Neural crest cell (in vitro differentiated cells): ENCODE data around the gene PRIM2. TPM values are rescaled to one million over a fixed set of nuclear protein-coding genes. Genes with fewer than 3 reads are reported as not detected.
"Not testable (repeated sequence)": the region's sequence is repeated elsewhere in the genome, so short reads cannot be mapped to it uniquely, and the experiment has no call there.

Source experiments
- DNase-seq: peaks from one replicate; pipeline ENCODE4 v3.0.0; 2021; ENCODE audit warnings: low read depth, mixed read lengths, low spot score
- H3K27ac Mint-ChIP-seq: one replicate; pipeline ENCODE4 v1.8.0; 2021; ENCODE audit warnings: mild to moderate bottlenecking, mixed read lengths; ENCODE audit not compliant: unreplicated experiment
- H3K27me3 Mint-ChIP-seq: 2 replicates; pipeline ENCODE4 v1.8.0; 2021; ENCODE audit warnings: low read depth, mild to moderate bottlenecking, mixed read lengths
- H3K36me3 Mint-ChIP-seq: 2 replicates; pipeline ENCODE4 v1.8.0; 2021; ENCODE audit warnings: low read depth, mild to moderate bottlenecking, mixed read lengths
- H3K4me1 Mint-ChIP-seq: 2 replicates; pipeline ENCODE4 v1.8.0; 2021; ENCODE audit warnings: mixed read lengths
- H3K4me3 Mint-ChIP-seq: one replicate; pipeline ENCODE4 v1.8.0; 2021; ENCODE audit warnings: mild to moderate bottlenecking, mixed read lengths
- H3K9me3 Mint-ChIP-seq: 2 replicates; pipeline ENCODE4 v1.8.0; 2021; ENCODE audit warnings: mixed read lengths
- long read RNA-seq: library from polyadenylated mRNA; unstranded; transcript quantifications from one replicate; pipeline ENCODE4 v2.0.0, GENCODE V29; 2020
- total RNA-seq: library from RNA; stranded (reverse); gene quantifications from 2 replicates; pipeline ENCODE4 v1.2.1, GENCODE V29; 2021
- TF ChIP-seq, protein P1 (sequence below): fragments of 200-600 bp; sonication (generic); conservative IDR thresholded peaks from 2 replicates; pipeline ENCODE4 v1.5.0; 2021; ENCODE audit warnings: antibody characterized with exemption, mild to moderate bottlenecking

Gene PRIM2
- total RNA-seq, result 35.6 and 36.2 TPM in 2 replicates
- long read RNA-seq, transcript PRIM2-203 (7 exons, 2,197 nt), result minor isoform, 5 of 171 reads
- long read RNA-seq, transcript PRIM2-207 (14 exons, 2,308 nt), result major isoform, 136 of 171 reads
- long read RNA-seq, partial matches to known transcripts, result 4 of 171 reads
- long read RNA-seq, other reads (novel, unspliced or antisense), result 26 of 171 reads

DNA sequence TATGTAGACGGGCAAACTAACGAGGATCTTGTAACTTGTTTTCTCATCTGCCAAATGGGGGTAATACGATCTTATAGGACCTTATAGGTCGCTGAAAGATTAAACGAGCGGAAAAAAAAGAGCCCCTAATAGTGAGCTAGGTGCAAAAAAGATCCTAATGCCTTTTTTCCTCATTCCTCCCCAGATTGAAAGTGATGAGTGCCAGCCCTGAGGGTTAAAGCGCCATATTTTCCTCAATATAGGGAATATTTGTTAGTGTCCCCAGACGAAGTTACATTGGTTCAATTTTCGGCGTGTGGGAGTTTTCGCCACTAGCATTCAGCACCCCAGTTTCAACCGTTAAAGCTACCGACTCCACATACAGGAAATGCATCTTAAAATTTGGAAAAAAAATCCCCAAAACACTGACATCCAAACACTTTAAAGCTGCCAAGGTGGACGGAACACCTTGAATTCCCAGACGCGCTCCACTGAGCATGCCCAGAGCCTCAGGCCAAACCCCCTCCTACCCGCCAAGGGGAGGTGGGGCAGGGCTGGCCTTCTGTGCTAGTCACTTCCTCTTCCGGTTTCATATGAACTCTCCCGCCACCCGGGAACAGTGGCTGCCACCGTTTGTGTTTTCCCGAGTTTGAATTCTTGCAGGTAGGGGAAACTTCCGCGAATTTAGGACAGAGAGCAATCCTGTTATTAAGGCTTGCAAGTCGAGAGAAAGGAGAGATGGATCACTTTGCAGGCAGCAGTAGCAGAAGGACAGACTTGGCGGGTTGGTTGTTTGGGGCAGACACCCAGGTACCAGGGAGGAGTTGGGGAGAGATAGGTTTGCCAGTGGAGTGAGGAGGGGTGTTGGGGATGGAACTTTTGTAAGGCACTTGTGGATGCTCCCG, at the start of gene PRIM2:
PRIM2 (plus strand) TSS at position 571 of the 884 bp plus-strand sequence. CDS start 816 bp downstream, outside the sequence.
- no peaks in the 10 kb centered on the region for H3K27me3 Mint-ChIP-seq
- TF ChIP-seq, protein P1, sequence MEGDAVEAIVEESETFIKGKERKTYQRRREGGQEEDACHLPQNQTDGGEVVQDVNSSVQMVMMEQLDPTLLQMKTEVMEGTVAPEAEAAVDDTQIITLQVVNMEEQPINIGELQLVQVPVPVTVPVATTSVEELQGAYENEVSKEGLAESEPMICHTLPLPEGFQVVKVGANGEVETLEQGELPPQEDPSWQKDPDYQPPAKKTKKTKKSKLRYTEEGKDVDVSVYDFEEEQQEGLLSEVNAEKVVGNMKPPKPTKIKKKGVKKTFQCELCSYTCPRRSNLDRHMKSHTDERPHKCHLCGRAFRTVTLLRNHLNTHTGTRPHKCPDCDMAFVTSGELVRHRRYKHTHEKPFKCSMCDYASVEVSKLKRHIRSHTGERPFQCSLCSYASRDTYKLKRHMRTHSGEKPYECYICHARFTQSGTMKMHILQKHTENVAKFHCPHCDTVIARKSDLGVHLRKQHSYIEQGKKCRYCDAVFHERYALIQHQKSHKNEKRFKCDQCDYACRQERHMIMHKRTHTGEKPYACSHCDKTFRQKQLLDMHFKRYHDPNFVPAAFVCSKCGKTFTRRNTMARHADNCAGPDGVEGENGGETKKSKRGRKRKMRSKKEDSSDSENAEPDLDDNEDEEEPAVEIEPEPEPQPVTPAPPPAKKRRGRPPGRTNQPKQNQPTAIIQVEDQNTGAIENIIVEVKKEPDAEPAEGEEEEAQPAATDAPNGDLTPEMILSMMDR, result no peak
- H3K4me3 Mint-ChIP-seq, result peak within 1 kb of the TSS; percentile 99
- H3K27ac Mint-ChIP-seq, result peak within 1 kb of the TSS; percentile 99
- H3K4me1 Mint-ChIP-seq, result peaks cover 25% of the 10 kb centered on the region
- no peaks in the 10 kb centered on the region for H3K9me3 Mint-ChIP-seq
- peaks cover 14% of the 10 kb centered on the region for H3K36me3 Mint-ChIP-seq
- peak; percentile 68 for DNase-seq

GRCh38 chr6:57268294-57268640, 49.2 kb upstream of the PRIM2 start:
- peaks cover 5% of the 10 kb centered on the region for H3K9me3 Mint-ChIP-seq
- H3K4me1 Mint-ChIP-seq, result no peaks in the 10 kb centered on the region
- H3K4me3 Mint-ChIP-seq, result no peak overlapping the region
- H3K36me3 Mint-ChIP-seq, result peaks cover 3% of the 10 kb centered on the region
- no peak overlapping the region for H3K27ac Mint-ChIP-seq
- peaks cover 3% of the 10 kb centered on the region for H3K27me3 Mint-ChIP-seq
- no peak for DNase-seq
- TF ChIP-seq, protein P1, result peak; percentile 11

- not testable (repeated sequence) for H3K4me3 Mint-ChIP-seq
Observed at GRCh38 chr6:57274113-57274824, 43.2 kb upstream of the PRIM2 start.

GRCh38 chr6:57275384-57275783, 42.0 kb upstream of the PRIM2 start:
- H3K36me3 Mint-ChIP-seq, result peaks cover 3% of the 10 kb centered on the region
- H3K27me3 Mint-ChIP-seq, result peaks cover 5% of the 10 kb centered on the region
- H3K4me3 Mint-ChIP-seq, result no peak overlapping the region
- H3K27ac Mint-ChIP-seq, result no peak overlapping the region
- H3K9me3 Mint-ChIP-seq, result peaks cover 8% of the 10 kb centered on the region
- TF ChIP-seq, protein P1, result no peak
- no peak for DNase-seq
- H3K4me1 Mint-ChIP-seq, result no peaks in the 10 kb centered on the region

More at GRCh38 chr6:57274113-57274824, 43.2 kb upstream of the PRIM2 start:
- not testable (repeated sequence) for DNase-seq, H3K9me3 Mint-ChIP-seq, H3K27ac Mint-ChIP-seq, H3K4me1 Mint-ChIP-seq, H3K27me3 Mint-ChIP-seq, H3K36me3 Mint-ChIP-seq

- H3K4me1 Mint-ChIP-seq, result no peaks in the 10 kb centered on the region
- no peak overlapping the region for H3K27ac Mint-ChIP-seq
- H3K9me3 Mint-ChIP-seq, result peaks cover 6% of the 10 kb centered on the region
- H3K4me3 Mint-ChIP-seq, result no peak overlapping the region
- H3K27me3 Mint-ChIP-seq, result peaks cover 2% of the 10 kb centered on the region
- peaks cover 3% of the 10 kb centered on the region for H3K36me3 Mint-ChIP-seq
- TF ChIP-seq, protein P1, result no peak
- no peak for DNase-seq
Observed at GRCh38 chr6:57276946-57277345, 40.5 kb upstream of the PRIM2 start.
